Stimulated activated CD8-positive, alpha-beta memory T cell treated with anti-CD3 and anti-CD28 coated beads, Interleukin-4, amount 100 ng/mL, for 1 hour (primary cell): Measurements from ENCODE around the gene TAX1BP3.

Experiments used
- DNase-seq, 2 donors: peaks; one replicate each; pipeline ENCODE4 v3.0.0-alpha.2; 2020; ENCODE audit warnings: low read depth in 2 of 2, low spot score in 1 of 2

The TAX1BP3 gene

DNA sequence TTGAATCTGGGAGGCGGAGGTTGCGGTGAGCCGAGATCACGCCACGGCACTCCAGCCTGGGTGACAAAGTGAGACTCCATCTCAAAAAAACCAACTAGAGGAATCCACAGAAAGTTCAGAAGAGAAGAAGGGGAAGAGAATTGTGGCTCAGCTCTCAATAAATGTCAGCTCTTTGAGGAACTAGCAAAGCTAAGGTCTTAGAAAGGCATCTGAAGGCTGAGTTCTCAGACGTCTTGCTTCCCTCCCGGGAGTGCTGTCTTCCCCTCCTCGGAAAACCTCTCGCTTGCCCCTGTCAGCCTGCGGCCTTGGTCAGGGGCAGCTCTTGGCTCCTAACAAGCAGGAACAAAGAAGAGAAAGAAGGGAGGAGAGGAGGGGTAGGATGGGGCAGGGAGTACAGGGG, 37.6 kb downstream of the TAX1BP3 start:
- no peak for DNase-seq

DNA sequence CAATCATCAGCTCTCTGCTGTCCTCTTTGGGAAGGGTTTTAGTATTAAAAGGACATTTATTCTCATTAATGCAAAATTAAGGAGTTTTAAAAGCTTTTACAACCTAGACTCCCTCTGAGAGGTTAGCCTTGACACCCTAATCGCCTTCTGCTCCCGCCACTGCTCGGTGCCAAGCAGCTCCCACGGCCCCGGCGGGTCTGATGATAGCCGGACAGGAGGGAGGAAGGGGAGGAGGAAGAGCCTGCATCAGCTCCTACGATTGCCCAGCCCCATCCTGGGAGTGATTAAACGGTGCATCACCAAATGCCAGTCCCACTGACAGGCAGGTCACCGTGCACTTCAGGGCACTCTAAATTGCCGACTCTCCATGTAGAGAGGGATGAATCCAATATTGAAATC, 40.6 kb downstream of the TAX1BP3 start:
- no peak for DNase-seq

DNA sequence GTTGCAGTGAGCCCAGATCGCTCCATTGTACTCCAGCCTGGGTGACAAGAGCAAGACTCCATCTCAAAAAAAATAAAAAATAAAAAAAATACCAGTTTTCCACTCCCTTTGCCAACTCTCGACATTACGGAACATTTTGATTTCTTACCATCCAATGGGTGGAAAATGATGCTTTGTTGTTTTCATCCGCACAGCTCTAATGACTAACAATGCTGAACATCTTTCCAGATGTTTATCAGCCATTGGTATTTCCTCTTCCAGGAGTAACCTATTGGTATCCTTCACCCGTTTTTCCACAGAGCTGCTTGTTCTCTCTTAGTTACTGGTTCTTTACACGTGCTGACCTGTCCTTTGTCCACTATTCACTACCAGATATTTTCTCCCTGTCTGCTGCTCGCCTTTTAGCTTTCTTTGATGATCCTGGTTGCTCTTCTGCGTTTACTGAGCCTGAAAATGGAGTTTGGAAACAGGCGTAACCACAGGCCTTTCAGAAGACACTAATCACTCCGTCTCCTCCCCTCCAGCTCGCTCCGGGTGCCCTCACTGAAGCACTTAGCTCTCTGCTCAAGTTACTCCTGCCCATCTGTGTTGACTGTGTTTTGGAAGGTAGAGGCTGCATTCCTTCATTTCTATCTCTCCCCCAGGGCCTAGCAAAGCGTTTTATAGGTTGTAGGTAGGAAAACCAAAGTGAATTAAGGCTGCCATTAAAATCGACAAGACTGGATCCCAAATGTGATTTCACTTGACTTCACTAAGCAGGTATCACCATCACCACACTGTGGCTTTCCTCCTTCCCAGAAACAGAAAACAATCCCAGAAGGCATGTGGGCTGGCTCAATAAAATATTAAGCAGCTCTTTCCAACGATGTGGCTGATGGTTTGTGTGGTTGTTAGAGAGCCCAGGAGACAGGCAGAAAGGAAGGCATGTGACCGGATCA, 41.3 kb downstream of the TAX1BP3 start:
- no peak for DNase-seq

DNA sequence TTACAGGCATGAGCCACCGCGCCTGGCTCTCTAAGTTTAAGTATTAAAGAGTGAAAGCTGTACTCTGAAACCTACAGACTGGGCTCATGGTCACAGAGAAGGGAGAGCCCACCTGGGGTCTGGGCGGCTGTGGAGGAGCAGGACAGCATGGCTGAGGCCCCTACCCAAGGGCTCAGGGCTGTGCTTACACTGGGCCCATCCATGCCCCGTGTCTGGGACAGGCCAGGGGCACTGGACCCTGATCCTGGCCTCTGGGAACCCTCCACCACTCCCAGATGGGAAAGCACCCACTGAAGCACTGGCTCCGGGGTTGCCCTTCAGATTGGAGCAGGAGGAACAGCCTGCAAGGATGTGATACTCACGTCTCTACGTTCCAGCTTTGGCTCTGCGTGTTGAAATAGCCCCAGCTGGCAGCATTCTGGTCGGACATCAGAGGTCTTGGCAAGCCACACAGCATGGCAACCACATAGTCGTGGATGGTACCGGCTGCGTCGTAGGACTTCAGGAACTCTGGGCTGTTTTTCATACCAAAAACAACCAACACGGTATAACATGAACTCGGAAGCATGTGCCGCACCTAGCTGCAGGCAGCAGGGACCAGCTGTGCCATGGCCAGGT, 45.3 kb downstream of the TAX1BP3 start:
- no peak for DNase-seq

DNA sequence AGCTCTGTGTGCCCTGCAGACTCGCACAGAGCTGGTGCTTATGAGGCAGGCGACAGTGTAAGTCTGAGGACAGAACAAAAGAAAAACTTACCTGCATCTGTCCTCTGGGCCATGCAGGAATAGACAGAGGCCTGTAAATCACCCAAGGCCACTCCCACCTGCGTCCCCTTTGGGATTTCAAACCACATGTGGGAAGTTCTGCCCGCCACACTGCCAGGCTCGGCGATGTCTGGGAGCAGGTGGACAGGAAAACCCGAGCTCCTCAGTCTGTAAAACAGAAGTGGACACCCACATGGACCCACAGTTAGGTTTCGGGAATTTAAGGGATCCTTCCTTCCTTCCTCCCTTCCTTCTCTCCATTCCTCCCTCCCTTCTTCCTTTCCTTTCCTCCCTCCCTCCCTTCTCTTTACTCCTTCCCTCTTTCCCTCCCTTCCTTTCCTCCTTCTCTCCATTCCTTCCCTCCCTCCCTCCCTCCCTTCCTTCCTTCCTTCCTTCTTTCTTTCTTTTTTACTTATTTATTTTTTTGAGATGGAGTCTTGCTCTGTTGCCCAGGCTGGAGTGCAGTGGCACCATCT, 47.1 kb downstream of the TAX1BP3 start:
- DNase-seq: no peak

DNA sequence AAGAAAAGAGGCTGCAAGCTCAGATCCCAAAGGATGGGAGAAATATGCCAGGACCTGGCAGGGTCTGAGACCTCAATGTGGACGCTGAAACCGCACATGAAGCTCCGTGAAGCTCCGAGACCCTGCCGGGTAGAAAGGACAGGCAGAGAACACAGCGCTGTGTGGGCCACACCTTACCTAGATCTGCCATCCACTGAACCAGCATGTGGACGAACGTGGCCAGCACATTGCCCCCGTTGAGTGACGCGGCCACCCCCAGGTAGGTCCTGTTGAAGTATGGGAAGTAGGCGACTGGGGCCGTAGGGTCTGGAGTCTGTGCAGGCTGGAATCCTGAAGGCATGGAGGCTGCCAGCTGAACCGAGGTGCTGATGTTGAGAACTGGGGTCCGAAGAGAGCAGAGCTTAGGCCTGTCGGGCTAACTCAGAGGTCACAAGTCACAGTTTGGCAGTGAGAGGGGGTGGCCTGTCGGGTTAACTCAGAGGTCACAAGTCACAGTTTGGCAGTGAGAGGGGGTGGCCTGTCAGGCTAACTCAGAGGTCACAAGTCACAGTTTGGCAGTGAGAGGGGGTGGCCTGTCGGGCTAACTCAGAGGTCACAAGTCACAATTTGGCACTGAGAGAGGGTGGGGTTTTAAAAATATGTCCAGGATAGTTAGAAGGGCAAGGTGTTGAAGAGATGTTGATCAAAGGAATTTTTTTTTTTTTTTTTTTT, 53.1 kb downstream of the TAX1BP3 start:
- no peak for DNase-seq

DNA sequence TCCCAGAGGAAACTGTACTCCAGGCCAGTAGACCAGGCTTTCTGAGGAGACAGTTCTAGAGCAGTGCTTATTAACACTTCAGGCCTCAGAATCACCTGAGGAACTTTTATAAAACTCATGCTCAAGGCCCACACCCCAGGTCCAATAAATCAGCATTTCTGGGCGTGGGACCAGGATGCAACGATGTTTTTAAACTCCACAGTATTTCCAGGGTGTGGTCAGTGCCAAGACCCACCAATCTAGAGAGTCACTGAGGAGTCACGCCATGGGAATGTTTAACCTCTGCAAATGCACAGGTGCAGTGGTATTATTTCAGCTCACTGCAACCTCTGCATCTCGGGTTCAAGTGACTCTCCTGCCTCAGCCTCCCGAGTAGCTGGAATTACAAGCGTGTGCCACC, 55.3 kb downstream of the TAX1BP3 start:
- DNase-seq: no peak
